HG02938 (cell line): ENCODE data around the gene C3.
"Not testable (repeated sequence)": the region's sequence is repeated elsewhere in the genome, so short reads cannot be mapped to it uniquely, and the experiment has no call there.

ENCODE experiments used
- ATAC-seq: cut with Tn5 transposase; IDR thresholded peaks from one replicate; pipeline ENCODE4 v1.9.1; 2021; ENCODE audit warnings: mild to moderate bottlenecking, moderate library complexity; ENCODE audit not compliant: unreplicated experiment

The C3 gene

DNA sequence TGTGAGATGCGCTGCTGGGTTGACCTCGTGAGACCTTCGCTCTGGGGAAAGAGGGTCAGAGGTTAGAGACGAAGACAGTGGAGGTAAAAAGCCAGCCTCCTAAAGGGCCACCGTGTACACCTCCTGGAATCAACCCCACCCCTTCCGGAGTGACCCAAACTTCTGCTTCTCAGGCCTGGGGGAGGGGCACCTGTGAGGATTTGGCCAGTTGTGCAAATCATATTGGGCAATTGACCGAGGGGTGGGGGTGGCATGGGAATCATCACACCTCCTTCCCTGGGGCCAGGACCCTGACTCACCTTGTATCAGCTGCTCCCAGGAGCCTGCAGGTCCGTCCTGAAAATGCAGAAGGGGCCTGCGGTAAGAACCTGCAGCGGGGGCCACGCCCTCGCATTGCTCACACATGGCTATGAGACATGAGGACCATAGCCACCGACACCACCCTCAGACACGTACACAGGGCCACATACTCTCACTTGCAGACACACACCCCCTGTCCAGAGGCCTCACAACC lies 53.3 kb downstream of the C3 start:
- no peak for ATAC-seq

DNA sequence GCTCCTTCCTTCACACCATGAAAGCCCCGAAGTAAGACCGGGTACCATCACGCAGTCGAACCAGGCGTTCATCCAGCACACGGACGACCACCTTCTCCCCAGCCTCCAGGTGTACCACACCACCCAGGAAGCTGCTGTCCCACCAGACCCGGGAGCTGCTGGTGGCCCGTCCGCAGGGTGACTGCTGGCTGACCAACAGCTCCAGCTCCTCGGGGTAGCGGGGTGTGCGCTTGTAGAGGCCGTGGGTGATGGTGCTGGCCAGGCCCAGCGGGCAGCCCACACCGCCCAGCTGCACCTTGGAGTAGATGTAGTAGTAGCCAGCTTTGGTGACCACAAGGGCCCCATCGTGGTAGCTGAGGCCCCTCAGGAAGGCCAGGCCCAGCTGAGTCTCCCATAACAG lies 55.5 kb downstream of the C3 start:
- ATAC-seq = no peak

DNA sequence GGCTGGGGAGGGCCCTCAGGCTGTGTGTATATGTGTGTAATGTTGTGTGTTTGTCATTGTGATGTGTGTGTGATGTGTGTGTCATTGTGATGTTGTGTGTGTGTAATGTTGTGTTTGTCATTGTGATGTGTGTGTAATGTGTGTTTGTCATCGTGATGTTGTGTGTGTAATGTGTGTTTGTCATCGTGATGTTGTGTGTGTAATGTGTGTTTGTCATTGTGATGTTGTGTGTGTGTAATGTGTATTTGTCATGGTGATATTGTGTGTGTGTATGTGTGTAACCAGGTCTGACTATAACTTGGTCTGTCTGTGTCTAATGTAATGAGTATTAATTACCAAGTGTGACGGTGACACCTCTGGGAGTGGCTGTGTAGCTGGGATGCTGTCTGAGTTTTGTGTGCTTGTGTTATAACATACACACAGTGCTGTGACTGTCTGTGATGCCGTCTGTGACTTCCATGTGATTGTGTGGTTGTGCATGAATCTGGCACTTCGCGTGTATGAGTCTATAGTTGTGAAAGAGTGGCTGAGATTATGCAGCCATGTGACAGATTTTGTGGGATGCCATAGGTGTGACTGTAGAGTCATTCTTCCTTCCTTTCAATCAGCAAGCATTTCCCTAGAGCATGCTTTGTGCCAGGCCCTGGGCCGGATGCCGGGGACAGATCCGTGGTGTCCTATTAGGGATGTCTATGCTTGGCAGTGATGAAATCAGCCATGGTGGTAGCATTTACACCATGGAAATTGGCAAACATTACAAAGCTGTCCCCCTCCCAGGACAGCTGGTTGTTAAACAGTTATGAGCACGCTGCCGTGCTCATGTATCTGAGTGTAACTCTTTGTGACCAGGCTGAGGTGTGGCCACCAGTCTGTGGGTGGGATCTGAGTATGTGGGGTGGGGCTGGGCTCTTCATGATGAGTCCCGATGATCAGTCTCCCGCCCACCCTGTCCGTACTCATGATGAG lies 56.9 kb downstream of the C3 start:
- ATAC-seq = no peak

DNA sequence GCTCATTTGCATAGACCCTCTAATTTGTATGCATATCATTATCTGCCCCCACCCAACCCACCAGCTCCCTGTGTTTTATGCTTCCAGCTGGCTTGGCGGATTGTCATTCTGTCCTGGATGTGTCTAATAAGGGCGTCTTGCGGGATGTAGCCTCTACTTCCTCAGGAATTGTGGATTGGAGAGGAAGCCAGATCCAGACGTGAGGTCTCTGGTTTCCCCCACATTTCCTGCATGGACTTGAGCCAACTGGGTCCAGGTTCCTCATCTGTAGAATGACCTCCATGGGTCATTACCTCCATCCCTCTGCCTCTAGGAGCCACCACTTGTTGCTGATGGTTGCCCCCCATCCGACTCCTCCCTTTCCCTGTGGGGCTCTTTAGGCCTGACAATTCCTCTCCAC lies 57.7 kb downstream of the C3 start:
- ATAC-seq = no peak

DNA sequence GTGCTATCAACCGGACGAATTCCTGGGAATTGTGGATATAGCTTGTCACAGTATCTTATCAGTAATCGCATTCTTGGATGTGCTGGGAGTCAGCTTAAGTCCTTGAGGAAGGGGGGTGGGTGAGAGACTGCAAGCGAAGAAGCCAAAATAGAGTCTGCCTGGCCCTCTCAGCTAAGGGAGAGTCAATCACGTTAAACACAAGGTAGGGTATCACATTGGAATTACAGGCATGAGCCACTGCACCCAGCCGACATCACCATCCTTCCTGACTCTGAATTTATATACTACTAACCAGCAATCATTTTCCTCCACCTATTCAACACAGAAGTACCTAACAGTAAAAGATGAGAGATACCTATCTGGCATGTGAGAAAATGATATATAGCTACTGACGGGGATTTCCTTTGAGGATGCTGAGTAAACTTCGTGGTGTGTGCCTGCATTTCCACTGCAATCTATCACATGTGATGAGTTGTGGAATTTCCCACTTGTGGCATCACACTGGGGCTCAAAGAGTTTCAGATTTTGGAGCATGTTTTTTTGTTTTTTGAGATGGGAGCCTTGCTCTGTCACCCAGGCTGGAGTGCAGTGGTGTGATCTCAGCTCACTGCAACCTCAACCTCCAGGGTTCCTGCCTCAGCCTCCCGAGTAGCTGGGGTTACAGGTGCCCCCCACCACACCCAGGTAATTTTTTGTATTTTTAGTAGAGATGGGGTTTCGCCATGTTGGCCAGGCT lies 58.8 kb downstream of the C3 start:
- ATAC-seq = not testable (repeated sequence)

DNA sequence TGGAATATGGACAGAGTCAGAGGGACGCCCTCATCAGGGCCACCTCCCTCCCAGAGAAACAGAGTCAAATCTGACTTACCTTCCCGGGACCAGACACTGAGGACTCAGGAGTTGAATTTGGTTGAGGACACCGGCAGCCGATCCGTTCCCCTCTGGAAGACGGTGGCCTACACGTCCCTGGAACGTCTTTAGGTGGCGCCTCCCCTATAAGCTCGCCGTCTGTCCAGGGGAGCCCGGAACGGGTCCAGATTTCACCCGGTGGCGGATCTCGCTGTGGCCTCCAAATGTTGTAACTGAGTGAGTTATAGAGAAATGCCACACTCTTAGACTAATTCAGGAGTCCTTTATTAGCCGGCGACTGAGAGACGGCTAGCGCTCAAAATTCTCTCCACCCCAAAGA lies 59.5 kb downstream of the C3 start:
- no peak for ATAC-seq

DNA sequence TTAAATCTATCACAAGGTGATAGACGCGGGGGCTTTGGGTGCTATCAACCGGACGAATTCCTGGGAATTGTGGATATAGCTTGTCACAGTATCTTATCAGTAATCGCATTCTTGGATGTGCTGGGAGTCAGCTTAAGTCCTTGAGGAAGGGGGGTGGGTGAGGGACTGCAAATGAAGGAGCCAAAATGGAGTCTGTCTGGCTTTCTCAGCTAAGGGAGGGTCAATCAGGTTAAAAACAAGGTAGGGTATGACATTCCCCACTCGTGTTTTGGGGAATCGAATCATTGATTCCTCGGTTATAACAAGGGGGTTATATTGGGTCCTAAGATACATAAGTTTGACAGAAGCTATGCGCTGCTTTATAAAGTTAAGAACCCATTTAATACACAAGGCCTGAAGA lies 64.1 kb downstream of the C3 start:
- not testable (repeated sequence) for ATAC-seq

DNA sequence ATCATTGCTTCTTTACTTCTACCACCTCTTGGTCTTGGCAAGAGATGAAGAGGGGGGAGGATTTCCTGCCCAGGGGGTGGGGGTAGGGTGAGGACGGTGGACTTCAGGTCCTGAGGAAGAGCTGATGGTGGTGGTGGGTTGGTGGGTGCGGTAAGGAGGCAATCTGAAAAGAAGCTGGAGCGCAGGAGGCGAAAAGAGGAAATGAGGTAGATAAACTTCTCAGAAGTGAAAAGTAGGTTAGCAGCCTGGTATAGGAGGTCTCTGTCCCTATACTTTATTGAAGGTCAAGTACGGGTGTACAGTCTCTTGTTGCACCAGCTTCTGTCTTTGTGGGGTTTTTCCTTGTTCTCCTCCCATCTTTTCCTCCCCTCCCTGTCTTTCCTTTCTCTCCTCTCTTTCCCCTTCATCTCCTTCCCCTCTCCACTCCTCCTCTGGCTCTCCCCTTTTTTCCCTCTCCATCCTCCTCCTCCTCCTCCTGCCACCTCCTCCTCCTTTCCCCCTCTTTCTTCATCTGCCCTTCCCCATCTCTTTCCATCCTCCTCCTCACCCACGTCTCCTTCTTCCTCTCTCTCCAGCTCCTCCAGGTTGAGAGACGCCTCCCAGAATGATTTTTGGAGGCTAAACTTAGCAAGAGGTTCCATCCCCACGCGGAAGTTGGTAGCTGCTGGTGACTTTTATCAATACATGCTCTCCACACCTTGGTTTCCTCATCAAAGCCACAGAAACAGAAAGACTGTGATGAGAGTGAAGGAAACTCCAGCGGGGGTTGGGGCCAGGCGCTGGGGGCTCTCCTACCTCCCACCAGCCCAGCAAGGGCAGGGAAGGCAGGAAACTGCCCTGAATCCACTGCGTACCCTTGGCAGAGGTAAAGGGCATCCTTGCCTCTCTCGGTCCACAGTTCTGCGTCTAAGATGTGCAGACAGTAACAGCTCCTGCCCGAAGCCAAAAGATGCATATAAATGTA lies 65.8 kb downstream of the C3 start:
- ATAC-seq = no peak

DNA sequence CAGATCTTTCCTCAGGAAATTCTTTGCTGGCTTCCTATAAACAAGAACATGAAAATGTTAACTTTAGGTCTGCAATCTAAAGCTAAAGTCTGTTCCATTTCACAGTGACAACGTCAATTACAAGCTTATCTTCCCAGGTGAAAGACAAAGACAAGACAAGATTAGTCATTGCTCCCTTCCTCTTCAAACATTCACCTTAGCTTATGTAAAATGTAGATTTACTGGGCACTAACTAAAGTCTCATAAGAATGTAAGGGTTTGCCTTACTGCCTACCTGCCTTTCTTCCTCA lies 67.7 kb downstream of the C3 start:
- ATAC-seq = no peak

DNA sequence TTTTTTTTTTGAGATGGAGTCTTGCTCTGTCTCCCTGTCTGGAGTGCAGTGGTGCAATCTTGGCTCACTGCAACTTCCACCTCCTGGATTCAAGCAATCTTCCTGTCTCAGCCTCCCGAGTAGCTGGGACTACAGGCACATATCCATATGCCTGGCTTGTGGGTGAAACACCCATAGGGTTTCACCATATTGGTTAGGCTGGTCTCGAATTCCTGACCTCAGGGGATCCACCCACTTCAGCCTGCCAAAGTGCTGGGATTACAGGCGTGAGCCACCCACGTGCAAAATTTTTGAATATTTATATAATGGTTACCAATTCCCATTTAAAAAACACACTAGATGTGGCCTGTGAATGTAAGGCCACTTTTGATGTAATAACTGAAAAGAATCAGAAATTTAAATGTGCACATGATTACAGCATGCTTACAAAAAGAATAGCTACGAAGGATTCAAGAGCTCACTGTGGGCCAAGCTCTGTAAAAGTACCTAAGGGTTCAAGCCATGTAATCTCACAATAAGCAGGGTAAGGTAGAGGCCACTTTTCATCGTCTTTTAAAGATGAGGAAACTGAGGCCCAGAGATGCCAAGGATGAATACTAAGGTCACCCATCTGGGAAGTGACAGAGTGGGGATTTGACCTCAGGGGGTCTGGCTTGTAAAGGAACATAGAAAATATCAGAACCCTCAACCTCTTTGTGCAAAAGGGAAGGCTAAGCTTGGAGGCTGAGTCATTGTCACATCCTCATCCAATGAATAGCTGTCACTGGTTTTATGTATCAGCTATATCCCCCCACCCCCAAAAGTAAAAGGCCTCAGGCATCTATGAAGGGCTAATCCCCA lies 68.3 kb downstream of the C3 start:
- no peak for ATAC-seq

DNA sequence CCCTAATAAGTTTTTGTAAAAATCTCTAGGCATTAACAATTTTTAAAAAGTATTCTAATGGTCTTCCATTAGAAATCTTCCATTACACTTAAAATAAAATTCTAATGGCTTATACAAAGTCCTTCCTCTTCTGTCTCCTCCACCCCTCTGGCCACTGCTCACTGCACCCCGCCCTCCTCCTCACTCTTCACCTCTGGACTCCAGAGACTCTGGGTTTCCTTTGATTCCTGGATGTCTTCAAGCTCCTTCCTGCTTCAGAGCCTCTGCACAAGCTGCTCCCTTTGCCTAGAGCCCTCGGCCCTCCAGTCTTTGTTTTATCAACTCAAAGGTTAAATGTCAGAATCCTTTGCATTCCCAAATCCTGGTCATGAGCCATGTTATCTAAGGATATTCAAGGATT lies 71.3 kb downstream of the C3 start:
- ATAC-seq = no peak

DNA sequence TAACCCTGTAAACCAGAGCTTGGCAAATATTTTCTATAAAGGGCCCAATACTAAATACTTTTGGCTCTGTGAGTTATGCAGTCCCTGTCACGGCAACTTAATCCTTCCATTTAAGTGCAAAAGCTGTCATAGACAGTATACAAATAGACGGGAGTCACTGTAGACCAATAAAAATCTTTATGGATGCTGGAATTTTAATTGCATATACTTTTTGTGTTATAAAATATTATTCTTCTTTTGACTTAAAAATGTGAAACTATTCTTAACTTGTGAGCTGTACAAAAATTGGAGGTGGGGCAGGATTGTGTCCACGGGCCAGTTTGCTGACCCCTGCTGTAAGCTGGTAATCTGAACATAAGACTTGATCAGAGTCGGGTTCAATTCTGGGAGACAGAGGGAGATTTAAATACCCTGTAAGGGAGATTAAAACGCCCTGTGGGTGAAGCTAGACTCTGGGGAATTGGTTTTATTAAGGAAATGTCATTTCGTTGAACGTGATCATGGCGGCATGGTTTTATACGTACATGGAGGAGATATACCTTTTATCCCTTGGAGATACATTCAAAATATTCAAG lies 72.2 kb downstream of the C3 start:
- ATAC-seq = no peak

DNA sequence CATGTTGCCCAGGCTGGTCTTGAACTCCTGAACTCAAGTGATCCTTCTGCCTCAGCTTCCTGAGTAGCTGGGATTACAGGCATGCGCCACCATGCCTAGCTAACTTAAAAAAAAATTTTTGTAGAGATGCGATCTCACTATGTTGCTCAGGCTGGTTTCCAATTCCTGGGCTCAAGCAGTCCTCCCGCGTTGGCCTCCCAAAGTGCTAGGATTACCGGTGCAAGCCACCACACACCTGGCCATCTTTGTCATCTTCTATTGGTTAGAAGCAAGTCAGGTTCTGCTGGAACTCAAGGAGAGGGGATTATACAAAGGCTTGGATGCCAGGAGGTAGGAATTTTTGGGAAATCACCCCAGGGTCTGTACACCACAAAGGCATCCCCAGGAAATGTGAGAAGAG lies 75.7 kb downstream of the C3 start:
- ATAC-seq = no peak

DNA sequence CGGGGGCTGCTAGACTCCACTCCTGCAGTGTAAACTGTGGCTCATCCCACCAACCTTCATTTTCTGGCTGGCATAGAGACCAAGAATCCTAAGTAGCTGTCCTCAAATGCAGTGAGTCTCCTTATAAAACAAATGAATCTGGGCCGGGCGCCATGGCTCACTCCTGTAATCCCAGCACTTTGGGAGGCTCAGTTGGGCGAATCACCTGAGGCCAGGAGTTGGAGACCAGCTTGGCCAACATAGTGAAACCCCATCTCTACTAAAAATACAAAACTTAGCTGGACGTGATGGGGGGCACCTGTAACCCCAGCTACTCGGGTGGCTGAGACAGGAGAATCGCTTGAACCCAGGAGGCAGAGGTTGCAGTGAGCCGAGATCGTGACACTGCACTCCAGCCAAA lies 80.1 kb downstream of the C3 start:
- ATAC-seq = not testable (repeated sequence)

DNA sequence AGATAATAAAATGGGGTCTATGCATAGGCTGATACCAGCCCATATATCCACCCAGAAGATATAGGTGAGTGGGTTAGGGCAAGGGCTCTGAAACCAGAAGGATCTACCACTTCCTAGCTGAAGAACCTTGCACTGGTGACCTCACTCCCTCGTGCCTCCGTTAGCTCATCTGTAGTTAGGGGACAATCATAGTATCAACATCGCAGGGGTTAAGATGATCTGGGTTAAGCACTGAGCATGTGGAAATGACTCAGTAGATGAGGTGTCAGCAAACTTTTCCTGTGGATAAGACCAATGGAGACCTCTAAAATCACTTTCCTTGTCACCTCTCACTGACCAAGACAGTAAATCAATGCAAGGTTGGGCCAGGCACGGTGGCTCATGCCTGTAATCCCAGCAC lies 81.0 kb downstream of the C3 start:
- ATAC-seq = no peak

DNA sequence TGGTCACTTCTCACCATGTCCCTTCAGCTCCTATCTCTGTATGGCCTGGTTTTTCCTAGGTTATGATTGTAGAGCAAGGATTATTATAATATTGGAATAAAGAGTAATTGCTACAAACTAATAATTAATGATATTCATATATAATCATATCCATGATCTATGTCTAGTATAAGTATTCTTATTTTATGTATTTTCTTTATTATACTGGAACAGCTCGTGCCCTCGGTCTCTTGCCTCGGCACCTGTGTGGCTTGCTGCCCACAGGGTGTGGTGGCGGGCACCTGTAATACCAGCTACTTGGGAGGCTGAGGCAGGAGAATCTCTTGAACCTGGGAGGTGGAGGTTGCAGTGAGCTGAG lies 87.0 kb downstream of the C3 start:
- not testable (repeated sequence) for ATAC-seq

DNA sequence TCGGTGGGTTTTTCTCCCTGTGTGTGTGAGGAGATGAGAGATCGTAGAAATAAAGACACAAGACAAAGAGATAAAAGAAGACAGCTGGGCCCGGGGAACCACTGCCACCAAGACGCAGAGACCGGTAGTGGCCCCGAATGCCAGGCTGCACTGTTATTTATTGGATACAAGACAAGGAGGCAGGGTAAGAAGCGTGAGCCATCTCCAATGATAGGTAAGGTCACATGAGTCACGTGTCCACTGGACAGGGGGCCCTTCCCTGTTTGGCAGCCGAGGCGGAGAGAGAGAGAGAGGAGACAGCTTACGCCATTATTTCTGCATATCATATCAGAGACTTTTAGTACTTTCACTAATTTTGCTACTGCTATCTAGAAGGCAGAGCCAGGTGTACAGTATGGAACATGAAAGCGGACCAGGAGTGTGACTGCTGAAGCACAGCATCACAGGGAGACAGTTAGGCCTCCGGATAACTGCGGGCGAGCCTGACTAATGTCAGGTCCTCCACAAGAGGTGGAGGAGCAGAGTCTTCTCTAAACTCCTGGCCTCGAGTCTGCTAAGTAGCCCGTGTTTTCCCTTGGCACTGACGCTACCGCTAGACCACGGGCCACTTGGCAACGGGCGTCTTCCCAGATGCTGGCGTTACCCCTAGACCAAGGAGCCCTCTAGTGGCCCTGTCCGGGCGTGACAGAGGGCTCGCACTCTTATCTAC lies 87.5 kb downstream of the C3 start:
- ATAC-seq = not testable (repeated sequence)

DNA sequence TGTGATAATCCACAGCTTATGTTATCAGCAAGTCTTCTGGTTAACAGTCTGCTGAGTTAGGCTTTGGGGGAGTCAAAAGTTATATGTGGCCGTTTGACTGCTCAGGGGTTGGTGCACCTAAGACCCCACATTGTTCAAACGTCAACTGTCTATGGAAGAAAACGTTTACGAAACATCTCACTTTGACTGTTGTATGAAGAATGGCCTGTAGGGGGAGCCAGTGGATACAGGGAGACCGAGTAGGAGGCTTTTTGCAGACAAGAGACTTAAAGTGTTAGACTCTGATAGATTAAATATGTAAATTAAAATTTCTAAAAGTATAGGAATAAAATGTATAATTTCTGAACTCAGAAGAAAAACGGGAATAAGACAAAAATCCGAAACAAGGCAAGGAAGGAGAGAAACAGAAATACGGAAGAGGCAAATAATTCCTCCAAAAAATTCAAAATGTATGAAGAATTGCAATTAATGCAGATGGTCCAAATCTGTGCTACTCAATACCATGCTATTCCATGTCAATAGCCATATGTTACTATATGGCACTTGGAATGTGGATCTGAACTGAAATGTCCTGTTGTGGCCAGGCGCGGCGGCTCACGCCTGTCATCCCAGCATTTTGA lies 88.3 kb downstream of the C3 start:
- ATAC-seq = no peak
